NCI-H2029 (cell line): ENCODE measurements around the gene CAPN8.

ENCODE experiments used
- DNase-seq: peaks from one replicate; lab custom pipeline; 2025; lab: John Stamatoyannopoulos, UW

CAPN8 gene

DNA sequence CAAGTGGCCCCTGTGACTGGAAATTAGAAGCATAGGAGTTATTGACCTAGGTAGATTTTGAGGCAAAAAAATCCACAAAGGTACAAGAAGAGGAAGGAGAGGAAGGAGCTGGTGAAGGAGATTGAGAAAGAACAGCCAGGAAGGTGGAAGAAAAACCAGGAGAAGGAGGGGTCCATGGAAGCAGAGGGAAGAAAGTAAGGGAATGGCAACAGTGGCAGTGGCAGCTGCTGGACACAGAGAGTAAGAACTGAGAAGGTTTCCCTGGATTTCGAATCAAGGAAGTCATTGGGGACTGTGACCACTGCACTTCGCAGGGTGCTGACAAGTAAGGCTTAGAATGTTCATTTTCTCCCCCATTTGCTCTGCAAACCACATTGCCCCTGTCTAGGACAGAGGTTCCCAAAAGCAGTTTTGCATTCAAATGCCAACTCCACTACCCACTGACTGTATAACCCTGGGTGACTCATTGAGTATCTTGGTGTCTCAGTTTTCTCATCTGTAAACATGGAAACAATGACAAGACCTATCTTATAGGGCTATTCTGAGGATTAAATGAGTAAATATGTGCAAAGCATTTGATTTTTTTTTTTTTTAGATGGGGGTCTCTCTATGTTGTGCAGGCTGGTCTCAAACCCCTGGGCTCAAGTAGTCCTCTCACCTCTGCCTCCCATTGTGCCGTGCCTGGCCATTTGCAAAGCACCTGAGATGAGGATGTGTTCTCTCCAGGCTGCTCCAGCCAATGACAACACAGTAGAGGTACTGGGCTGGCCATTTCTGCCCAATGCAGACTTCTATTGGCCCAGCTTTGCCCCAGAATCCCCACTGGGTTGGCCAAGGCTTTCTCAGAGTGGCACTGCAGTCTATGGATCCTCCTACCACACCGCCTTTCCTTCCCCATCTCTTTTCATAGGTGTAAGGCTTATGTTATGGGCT, 37.5 kb upstream of the CAPN8 start:
- peak; percentile 33 for DNase-seq

DNA sequence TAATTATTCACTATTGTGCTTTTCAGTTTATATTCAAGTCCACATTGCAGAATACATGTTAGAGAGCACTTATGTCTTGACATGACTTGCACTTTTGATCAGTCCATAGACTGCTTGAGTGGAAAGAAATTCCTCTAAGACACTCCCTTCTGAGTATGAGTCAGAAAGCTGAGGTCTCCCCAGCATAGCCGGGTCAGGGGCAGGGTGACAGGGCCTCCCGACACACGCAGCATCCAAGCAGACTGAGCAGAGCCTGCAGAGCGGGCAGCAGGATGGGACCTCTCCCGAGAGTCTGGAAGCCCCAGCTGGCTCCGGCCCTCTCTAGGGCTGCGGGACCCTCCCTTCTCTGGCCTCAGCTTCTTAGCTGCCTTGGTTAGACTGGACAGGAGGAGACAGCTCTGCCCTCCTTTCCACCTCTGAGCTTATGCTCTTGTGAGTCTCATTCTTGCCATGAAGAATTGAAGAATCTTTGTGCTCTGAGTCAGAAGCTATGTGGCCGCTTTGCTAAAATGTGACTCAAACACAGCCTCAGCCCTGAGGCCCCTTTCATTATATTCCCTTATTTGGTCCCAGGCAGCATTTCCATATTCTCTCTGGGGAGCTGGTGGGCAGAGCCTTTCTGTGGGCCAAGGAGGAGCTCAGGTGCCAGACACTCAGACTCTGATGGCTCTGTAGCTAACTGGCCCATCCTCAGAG, 35.6 kb upstream of the CAPN8 start:
- no peak for DNase-seq

DNA sequence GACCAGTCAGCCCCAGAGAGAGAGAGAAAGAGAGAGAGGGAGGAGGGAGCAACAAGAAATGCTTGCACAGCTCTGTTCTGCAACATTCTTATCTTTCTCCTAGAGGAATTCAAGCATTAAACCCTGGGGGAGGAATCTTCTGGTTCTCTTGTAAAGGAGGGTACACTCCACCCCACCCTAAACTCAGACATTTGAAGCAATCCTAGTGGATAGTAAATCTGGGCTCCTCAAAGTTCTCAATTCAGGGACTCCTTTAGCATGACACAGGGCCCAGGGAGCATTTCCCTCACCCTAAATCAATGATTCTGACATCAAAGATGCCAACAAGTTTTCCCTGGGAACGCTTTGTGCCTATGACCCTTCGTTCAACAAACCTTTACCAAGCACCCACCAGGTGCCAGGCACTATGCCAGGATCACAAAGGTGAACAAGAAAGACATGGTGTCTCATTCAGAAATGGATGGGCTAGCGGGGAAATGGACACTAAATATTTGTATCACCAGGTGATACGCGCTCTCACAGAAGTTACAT, 35.0 kb upstream of the CAPN8 start:
- DNase-seq: no peak

DNA sequence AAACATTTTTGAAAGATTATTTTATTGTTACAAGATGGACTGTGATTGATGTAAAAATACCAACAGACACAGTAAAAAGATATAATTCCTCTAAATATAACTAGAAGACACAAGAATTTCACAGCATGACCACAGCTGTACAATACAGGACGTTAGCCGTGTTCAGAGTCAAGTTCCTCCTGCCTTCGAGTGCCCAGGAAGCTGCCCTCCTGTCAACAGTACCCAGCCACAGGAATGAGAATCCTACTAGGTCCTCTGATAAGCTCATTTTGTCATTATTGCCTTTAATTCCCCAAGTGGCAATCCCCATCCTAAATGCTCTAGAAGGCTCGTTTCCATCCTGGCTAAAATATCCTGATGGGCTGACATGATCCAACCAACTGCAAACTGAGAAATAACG, 30.4 kb upstream of the CAPN8 start:
- no peak for DNase-seq

DNA sequence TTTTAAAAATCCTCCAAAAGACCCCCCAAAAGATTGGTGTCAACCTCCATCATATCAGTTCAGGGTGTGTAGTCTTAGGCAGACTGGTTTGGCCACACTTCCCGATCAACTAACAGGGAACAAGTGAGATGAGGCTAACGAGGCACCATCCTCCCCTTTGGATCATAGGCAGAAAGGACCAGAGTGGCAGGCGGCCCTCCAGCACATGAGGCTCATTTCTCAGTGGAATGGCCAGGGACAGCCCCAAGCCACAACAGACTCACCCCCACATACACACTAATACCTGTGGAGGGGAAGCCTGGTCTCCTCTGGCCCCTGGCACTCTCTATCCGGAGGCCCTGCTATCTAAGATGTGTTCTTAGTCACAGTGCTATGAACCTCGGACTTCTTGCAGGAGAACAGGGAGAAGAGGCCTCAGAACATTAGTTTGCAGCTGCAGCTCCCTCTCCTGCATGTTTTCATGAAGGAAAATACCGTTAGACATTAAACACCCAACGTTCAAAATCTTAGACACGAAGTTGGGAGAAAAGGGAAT, 29.6 kb upstream of the CAPN8 start:
- no peak for DNase-seq

DNA sequence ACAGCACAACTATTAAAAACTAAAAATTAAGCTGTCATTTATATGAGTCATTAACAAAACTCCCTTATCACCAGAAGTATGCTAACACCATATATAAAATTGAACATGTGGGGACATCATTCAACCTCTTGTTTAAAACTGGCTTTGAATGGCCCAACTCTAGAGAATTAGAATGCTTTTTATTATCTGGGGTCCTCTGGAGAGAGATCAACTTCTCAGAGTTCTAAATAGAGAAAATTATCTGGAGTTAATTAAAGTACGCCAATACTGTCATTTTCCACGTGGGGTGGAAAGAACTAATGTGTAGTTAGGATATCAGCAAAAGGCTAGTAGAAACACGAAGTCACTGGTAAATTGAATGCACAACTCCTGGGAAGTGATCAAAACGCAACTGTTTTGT, 25.6 kb upstream of the CAPN8 start:
- no peak for DNase-seq

DNA sequence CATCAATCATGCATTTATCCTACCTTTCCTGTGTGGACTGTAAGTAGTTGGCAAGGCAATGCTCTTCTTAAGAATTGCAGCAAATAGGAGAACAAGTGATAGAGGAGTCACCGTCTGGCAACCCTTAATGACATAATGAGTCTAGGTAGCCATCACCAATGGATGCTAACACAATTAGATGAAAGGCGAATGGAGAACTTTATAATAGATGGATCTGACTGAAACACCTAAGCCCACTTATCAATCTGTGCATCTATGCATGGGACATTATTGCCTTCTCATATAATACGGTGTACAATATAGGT, 18.9 kb upstream of the CAPN8 start:
- DNase-seq: no peak

DNA sequence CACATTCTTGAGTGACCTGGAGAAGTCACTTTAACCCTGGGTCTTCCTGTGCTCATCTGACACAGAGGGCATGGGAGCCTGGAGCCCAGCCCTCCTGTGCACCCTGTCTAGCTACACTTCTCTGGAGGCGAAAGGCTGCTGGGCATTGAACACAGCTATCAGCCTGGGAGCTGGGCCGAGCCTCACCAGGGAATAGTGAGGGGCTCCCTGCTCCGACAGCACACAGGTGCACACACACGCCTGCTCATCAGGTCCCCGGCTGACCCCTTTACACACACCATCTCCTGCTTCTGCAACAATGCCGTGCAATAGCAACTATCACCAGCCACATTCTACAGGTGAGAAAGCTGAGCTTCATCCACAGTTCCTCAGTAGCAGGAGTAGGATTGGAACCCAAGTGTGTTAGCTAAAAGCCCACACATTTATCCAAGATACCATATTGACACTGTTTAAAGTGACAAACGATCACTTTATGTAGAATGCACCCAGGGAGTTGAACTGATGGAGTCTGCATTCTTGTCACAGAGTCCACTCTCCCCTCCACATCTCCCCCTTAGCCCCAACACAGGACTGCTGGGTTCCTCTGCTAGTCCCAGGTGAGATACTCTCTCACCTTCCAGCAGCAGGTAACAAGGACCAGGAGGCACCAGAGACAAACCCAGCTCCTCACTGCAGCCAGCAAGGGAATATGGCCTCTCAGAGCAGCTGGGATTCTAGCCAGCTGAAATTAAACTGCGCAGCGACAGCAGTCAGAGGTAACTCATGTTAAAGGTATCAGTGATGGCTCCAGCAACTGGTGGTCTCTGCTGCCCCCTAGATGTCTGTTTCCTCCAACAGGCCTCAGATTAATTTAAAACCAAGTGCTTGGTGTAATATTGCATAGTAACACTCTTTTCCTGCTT, 18.3 kb upstream of the CAPN8 start:
- peak; percentile 32 for DNase-seq

DNA sequence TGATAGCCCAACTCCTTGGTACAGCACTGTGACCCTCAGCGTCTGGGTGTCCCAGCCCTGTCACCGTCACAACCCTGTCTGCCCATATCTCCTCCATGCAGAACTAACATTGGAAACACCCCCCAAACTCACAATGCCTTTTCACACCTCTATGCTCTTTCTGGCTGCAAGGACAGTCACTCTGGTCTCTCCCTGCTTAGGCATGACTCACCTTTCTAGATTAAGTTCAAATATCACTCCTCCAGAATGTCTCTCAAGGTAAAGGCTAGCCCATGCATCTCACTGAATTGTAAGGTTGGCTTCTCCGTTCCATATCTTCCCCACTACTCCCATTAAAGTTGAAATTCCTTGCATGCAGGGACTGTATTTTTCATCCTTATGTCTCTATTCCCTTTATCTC, 17.0 kb upstream of the CAPN8 start:
- no peak for DNase-seq

DNA sequence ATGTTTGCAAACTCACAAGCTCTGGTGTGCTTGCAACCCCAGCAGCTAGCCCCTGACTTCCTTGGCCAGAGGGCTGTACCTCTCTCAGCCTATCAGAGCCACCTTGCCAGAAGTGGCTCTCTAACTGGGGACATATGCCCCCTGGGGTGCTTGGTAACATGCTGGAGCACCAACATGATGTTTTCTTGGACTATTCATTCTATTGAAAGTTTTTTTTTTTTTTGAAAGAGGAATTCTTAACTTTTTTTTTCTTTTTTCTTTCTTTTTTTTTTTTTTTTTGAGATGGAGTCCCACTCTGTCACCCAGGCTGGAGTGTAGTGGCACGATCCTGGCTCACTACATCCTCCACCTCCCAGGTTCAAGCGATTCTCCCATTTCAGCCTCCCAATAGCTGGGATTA, 14.7 kb upstream of the CAPN8 start:
- DNase-seq: no peak

DNA sequence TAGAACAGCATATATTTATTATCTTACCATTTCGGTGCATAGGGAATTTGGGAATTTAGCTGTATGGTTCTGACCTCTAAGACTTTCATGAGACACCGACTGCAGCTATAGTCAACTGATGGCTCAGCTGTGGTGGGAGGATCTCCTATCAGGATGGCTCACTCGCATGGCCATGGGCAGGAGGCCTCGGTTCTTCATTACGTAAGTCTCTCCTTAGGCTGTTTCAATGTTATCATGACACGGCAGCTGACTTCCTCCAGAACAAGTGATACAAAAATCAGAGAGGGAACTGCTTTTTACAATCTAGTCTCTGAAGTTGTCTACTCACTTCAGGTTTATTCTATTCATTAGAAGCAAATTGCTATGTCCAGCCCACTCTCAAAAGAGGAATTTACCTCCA, 13.3 kb upstream of the CAPN8 start:
- no peak for DNase-seq

DNA sequence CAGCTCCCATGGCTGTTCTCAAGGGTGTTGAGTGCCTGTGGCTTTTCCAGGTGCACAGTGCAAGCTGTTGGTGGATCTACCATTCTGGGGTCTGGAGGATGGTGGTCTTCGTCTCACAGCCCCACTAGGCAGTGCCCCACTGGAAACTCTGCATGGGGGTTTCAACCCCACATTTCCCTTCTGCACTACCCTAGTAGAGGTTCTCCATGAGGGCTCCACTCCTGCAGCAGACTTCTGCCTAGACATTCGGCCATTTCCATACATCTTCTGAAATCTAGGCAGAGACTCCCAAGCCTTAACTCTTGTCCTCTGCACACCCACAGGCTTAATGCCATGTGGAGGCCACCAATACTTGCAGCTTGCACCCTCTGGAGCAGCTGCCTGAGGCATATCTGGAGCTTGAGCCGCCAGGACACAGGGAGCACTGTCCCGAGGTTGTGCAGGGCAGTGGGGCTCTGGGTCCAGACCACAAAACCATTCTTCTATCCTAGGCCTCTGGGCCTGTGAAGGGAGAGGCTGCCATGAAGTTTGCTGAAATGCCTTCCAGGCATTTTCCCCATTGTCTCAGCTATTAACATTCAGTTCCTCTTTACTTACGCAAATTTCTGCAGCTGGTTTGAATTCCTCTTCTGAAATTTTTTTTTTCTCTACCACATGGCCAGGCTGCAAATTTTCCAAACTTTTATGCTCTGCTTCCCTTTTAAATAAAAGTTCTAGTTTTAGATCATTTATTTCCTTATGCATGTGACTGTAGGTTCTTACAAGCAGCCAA, 8.8 kb upstream of the CAPN8 start:
- no peak for DNase-seq

DNA sequence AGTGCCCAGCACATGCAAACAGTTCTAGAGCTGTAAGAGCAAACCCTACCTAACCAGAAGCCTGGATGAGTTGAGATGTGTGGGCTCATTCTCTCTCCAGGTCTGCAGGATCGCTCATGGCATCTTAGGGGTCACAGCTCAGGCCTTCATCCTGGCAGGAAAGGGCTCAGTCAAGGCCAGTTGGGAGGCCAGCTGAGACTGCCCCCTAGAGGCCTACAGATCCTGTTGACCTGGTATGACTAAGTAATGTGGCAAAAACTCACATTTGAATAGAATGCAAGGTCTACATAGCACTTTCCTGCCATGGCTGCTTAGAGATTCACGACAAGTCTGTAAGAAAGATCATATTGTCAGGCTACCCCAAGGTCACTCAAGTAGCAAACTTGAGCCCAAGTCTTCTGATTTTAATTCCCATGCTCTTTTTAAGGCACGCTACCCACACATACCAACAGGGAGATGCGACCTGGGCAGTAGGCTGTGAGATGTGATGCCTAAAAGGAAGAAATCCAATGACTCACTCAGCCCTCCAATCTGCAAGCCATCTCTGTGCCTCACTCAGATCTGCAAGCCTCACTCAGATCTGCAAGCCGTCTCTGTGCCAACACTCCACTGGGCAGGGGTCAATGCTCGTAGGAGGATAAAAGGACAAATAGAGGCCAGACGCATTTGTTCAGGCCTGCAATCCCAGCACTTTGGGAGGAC, 5.1 kb upstream of the CAPN8 start:
- no peak for DNase-seq

DNA sequence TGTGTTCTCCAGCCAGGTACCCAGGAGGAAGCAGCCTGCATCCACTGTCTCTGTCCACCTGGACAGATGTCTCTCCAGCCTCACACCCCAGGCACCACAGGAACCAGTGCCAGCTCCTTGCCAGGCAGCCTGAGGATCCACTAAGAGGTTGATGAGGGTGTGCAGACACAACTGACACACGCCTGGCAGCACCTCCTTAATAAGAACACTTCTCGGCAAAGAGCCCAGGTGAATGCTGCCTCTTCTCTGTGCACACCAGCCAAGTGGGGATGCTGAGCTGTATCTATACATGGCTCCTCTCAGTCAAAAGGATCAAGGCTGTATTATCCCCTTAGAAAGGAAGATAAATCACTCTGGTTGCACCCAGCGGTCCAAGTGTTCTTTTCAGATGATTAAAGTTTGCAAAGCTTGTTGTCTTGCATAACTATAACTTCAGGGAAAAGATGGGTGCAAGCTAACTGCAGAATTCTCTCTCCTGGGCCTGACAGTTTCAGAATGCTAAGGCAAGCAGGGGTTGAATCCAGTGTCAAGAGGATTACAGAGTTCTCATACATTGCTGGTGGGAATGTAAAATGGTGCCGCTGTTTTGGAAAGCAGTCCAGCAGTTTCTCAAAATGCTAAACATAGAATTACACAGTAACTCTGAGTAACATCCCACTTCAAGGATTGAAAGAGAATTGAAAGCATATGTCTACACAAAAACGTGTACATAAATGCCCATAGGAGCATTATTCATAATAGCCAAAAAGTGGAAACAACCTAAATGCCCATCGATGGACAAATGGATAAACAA, 3.7 kb upstream of the CAPN8 start:
- no peak for DNase-seq

DNA sequence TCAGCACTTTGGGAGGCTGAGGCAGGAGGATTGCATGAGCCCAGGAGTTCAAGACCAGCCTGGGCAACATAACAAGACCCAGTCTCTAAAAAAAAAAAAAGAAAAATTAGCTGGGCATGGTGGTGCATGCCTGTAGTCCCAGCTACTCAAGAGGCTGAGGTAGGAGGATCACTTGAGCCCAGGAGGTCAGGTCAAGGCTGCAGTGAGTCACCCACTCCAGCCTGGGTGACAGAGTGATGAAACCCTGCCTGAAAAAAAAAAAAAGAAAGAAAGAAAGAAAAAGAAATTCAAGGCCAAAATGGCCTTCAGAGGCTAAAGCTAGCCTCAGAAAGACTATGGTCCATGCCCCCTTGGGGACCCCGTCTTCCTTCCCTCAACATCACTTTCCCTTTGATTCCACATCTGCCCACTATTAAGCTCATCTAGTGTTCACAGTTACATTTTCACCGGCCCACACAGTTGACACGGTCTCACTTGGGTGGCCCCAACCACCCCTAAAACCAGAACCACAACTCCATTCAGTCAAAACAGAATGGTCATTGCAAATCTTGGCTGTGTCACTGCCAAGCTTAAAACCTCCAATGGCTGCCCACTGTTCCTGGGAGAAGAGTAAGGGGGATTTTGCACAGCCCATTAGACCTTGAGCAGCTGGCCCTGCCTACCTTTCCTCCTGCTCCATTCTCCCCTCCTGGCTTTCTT, 2.1 kb upstream of the CAPN8 start:
- no peak for DNase-seq

DNA sequence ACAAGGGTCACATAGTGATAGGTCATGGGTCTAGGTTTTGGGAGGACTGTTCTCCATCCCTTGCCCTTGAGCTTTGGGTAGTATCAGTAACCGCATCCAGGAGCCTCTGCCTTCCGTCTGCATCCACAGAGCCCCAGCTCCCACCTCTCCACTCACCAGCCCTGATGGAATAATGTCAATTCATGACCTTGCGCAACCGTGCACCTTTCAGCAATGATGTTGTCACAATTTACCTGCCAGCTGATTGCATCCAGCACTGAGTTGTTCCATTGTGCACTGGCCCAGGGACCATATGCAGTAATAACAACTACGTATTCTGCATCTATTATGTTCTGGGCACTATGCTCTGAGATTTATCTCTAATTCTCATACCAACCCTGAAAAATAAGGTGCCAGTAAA, 1.4 kb downstream of the CAPN8 start:
- no peak for DNase-seq

DNA sequence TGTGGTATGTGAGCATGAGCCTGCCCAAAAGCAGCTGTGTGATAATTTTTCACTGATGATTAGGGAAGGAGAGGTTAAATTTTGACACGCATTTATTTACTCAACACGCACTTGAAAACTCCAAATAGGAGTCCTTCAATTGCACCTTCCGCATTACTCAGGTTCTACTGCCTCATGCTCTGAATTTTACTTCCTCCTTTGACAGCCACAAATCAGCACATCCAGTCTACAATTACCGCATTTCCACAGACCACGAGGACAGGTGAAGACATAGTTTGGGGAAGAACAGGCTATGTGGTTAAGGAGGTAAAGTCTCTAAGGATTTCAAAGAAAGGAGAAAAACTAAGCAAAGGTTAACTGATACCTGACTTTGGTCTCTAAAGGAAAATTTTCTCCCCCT, 2.6 kb downstream of the CAPN8 start:
- peak; percentile 30 for DNase-seq

DNA sequence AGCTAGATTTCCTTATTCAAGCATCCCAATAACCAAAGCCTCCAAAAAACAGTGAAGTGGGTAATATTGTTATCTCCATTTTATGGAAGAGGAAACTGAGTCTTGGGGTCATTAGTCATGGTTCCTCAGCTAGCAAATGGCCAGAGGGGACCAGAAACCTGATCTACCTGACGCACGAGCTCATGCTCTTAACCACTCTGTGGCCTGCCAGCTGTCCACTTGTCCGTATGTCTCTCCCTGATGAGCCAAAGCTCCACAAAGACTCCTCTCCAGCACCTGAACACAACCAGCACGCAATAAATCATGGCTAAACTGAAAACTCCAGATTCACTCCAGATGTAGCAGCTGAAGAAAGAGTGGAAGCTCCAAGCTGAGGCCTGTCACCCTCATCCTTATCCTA, 5.8 kb downstream of the CAPN8 start:
- DNase-seq: peak; percentile 22

DNA sequence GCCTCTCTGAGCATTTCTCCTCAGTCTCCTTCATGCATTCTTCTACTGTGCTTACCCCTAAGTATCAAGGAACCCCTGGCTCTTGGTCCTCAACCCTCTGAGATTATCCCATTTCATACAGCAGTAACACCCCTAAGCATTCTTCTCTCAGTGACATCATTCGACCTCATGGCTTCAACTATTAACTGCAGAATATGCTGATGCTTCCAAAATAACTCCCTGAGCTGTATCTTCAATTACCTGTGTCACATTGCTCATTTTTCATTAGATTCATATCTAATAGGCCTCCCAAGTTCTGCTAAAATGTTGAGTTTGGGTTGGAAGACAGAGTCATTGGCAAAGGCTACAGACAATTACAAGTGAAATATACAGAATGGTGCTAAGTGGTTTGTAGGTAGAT, 7.5 kb downstream of the CAPN8 start:
- no peak for DNase-seq
